ENCODE measurements around the gene ZNF717. TPM values are rescaled to one million over a fixed set of nuclear protein-coding genes. Genes with fewer than 3 reads are reported as not detected.
"Not testable (repeated sequence)": the region's sequence is repeated elsewhere in the genome, so short reads cannot be mapped to it uniquely, and the experiment has no call there.

Gene ZNF717
- total RNA-seq (10 to 100 TPM; 13.0 to 14.0 TPM), polyA plus RNA-seq (1 to 10 TPM; 7.3 to 7.9 TPM)

- CTCF ChIA-PET (ENCODE audit: partially characterized antibody); H3K27me3 Mint-ChIP-seq; H3K27me3 ChIP-seq (ENCODE audit: insufficient read depth, low read length); H3K36me3 ChIP-seq (ENCODE audit: insufficient read depth, low read length); intact Hi-C loops (cut with micrococcal nuclease); H3K9me3 ChIP-seq (ENCODE audit: control insufficient read depth in 1 of 2, low read length in 2 of 2); H3K4me1 ChIP-seq (ENCODE audit: insufficient read depth, low read length): not testable (repeated sequence)
- peaks cover 10 to 22% (median 16%) of the 10 kb centered on the region in 4 donors for H3K4me1 Mint-ChIP-seq
- H3K36me3 Mint-ChIP-seq = peaks cover 32 to 33% of the 10 kb centered on the region in 2 donors
- peak within 1 kb of the TSS; percentile 89 to 95 (median 90) for H3K4me3 Mint-ChIP-seq
- POLR2A ChIA-PET (ENCODE audit: partially characterized antibody) = interaction anchor here (0.6 to 1.1 kb wide), 2 partner anchors 51 to 350 kb away, joined by 3 to 5 read pairs; no protein-coding TSS in a partner anchor
- H3K27ac Mint-ChIP-seq = peak within 1 kb of the TSS; percentile 91 to 96 (median 93)
- Histone ChIP-seq H3K27ac (ENCODE audit: low read depth, low read length) (peak within 1 kb of the TSS; percentile 59), H3K4me3 (ENCODE audit: low read length in 2 of 2) (peak within 1 kb of the TSS; percentile 1 to 52)
- DNase-seq = peak; percentile 88 to 94 (median 92)
- peaks cover 0 to 26% (median 9%) of the 10 kb centered on the region in 8 donors for H3K9me3 Mint-ChIP-seq
These were observed at the start of gene ZNF717 for GRCh38 chr3:75785081-75785755. Gene ZNF717, minus strand, starts transcription at chr3:75785549. Its CDS starts 2,187 bp downstream, at chr3:75783362.

DNA sequence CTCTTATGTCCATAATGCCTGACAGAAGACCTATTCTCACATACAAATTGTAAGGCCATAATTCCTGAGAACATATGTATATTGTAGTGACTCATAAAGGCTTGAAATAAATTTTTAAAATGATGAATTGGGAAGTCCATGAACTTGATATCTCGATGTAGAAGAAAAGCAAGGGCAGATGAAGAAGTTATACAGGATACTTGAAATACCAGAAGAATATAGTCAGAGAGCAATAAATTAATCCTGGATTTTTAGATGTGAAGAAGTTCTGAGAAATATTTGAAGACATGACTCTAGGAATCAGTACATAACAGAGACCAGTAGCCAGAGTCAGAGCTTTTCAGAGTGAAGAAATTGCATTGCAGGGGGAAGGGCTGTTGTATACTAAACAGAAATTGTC lies 45.7 kb upstream of the ZNF717 start:
- intact Hi-C loops (cut with micrococcal nuclease); H3K27me3 Mint-ChIP-seq; CTCF ChIA-PET (ENCODE audit: partially characterized antibody): not testable (repeated sequence)

DNA sequence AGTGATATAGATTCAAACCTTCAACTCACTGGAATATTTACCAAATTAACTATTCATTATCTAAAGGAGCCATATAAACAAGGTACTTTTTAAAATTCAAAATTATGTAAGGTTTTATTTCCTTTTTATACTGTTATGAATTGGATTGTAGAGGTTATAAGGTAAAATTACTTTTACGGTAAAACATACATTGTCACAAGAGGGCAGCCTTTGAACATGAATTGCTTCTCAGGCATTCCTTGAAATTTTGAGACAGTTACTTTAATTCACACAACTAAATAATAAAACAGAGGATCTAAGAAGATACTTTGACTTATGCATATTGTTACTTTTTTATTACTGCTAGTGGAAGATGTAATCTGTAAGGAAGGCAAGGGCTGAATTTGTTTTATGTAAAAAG lies 32.7 kb upstream of the ZNF717 start:
- H3K27ac ChIP-seq (ENCODE audit: low read depth, low read length); H3K4me1 Mint-ChIP-seq; H3K27ac Mint-ChIP-seq; H3K36me3 ChIP-seq (ENCODE audit: insufficient read depth, low read length); H3K4me1 ChIP-seq (ENCODE audit: insufficient read depth, low read length); H3K9me3 Mint-ChIP-seq; intact Hi-C loops (cut with micrococcal nuclease); DNase-seq; H3K4me3 Mint-ChIP-seq; POLR2A ChIA-PET (ENCODE audit: partially characterized antibody); CTCF ChIA-PET (ENCODE audit: partially characterized antibody); H3K27me3 ChIP-seq (ENCODE audit: insufficient read depth, low read length); H3K9me3 ChIP-seq (ENCODE audit: control insufficient read depth in 1 of 2, low read length in 2 of 2); H3K27me3 Mint-ChIP-seq; H3K4me3 ChIP-seq (ENCODE audit: low read length in 2 of 2); H3K36me3 Mint-ChIP-seq: not testable (repeated sequence)

More for the DNA sequence above, 45.7 kb upstream of the ZNF717 start:
- H3K9me3 ChIP-seq (ENCODE audit: control insufficient read depth in 1 of 2, low read length in 2 of 2); H3K4me1 Mint-ChIP-seq; H3K36me3 ChIP-seq (ENCODE audit: insufficient read depth, low read length); H3K4me1 ChIP-seq (ENCODE audit: insufficient read depth, low read length); H3K27ac ChIP-seq (ENCODE audit: low read depth, low read length); H3K4me3 Mint-ChIP-seq; H3K4me3 ChIP-seq (ENCODE audit: low read length in 2 of 2); H3K36me3 Mint-ChIP-seq; POLR2A ChIA-PET (ENCODE audit: partially characterized antibody); H3K27me3 ChIP-seq (ENCODE audit: insufficient read depth, low read length); DNase-seq; H3K27ac Mint-ChIP-seq: not testable (repeated sequence)
- peaks cover 0 to 15% (median 11%) of the 10 kb centered on the region in 8 donors for H3K9me3 Mint-ChIP-seq

GRCh38 chr3:75816287-75817180 lies 31.2 kb upstream of the ZNF717 start:
- POLR2A ChIA-PET (ENCODE audit: partially characterized antibody); H3K27me3 ChIP-seq (ENCODE audit: insufficient read depth, low read length); H3K27ac ChIP-seq (ENCODE audit: low read depth, low read length); H3K4me1 Mint-ChIP-seq; H3K36me3 Mint-ChIP-seq; CTCF ChIA-PET (ENCODE audit: partially characterized antibody); intact Hi-C loops (cut with micrococcal nuclease); H3K4me3 Mint-ChIP-seq; H3K4me1 ChIP-seq (ENCODE audit: insufficient read depth, low read length); H3K9me3 ChIP-seq (ENCODE audit: control insufficient read depth in 1 of 2, low read length in 2 of 2); H3K27me3 Mint-ChIP-seq; H3K36me3 ChIP-seq (ENCODE audit: insufficient read depth, low read length); H3K9me3 Mint-ChIP-seq; H3K27ac Mint-ChIP-seq; H3K4me3 ChIP-seq (ENCODE audit: low read length in 2 of 2); DNase-seq: not testable (repeated sequence)

DNA sequence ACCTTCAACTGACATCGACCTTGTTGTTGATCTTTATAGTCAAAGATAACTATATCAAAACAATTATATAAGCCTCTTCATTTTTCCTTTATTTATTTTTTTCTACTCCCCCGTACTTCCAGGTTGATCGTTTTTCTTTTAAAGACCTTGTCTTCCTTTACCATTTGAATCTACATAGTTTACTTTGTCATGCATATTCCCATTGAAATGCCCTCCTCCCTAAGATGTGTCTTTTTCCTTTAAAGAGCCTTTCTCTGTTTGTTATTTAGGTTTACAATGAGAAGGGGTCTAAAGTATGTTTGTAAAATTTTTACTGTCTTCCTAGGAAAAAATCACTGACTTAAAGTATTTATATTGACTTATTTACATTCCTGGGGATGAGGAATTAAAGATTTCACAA lies 29.4 kb upstream of the ZNF717 start:
- no peaks in the 10 kb centered on the region for H3K4me1 Mint-ChIP-seq
- Histone ChIP-seq H3K4me1 (ENCODE audit: insufficient read depth, low read length) (no peaks in the 10 kb centered on the region), H3K27ac (ENCODE audit: low read depth, low read length) (no peak overlapping the region), H3K27me3 (ENCODE audit: insufficient read depth, low read length) (no peaks in the 10 kb centered on the region), H3K9me3 (ENCODE audit: control insufficient read depth in 1 of 2, low read length in 2 of 2) (no peaks in the 10 kb centered on the region), H3K36me3 (ENCODE audit: insufficient read depth, low read length) (no peaks in the 10 kb centered on the region), H3K4me3 (ENCODE audit: low read length in 2 of 2) (no peak overlapping the region)
- H3K9me3 Mint-ChIP-seq = peaks cover 0 to 7% (median 2%) of the 10 kb centered on the region in 8 donors
- no peaks in the 10 kb centered on the region for H3K36me3 Mint-ChIP-seq
- ChIA-PET CTCF (ENCODE audit: partially characterized antibody) (no interaction called here), POLR2A (ENCODE audit: partially characterized antibody) (no interaction called here)
- intact Hi-C loops (cut with micrococcal nuclease) = no loop called here
- no peak overlapping the region for H3K27ac Mint-ChIP-seq
- H3K27me3 Mint-ChIP-seq = no peaks in the 10 kb centered on the region
- no peak for DNase-seq
- H3K4me3 Mint-ChIP-seq = no peak overlapping the region

DNA sequence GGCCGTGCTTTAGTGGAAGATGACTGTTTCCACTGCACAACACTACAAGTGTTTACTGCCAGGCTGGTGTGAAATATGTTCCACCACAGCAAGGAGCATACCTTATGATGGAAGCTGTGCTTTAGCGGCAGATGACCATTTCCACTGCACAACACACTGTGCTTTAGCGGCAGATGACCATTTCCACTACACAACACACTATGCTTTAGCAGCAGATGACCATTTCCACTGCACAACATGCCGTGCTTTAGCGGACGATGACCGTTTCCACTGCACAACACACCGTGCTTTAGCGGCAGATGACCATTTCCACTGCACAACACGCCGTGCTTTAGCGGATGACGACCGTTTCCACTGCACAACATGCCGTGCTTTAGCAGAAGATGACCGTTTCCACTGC lies 2.8 kb downstream of the ZNF717 start:
- intact Hi-C loops (cut with micrococcal nuclease) = no loop called here
- H3K4me1 Mint-ChIP-seq = peaks cover 11 to 34% (median 18%) of the 10 kb centered on the region in 4 donors
- H3K27ac Mint-ChIP-seq = no peak overlapping the region
- Histone ChIP-seq H3K9me3 (ENCODE audit: control insufficient read depth in 1 of 2, low read length in 2 of 2) (no peaks in the 10 kb centered on the region), H3K36me3 (ENCODE audit: insufficient read depth, low read length) (peaks cover 4% of the 10 kb centered on the region), H3K4me3 (ENCODE audit: low read length in 2 of 2) (no peak overlapping the region), H3K27ac (ENCODE audit: low read depth, low read length) (no peak overlapping the region), H3K4me1 (ENCODE audit: insufficient read depth, low read length) (peaks cover 8% of the 10 kb centered on the region), H3K27me3 (ENCODE audit: insufficient read depth, low read length) (no peaks in the 10 kb centered on the region)
- peaks cover 52 to 59% of the 10 kb centered on the region in 2 donors for H3K36me3 Mint-ChIP-seq
- no peaks in the 10 kb centered on the region for H3K27me3 Mint-ChIP-seq
- peaks cover 4 to 35% (median 20%) of the 10 kb centered on the region in 8 donors for H3K9me3 Mint-ChIP-seq
- H3K4me3 Mint-ChIP-seq = peak overlapping the region in 1 of 8 donors; percentile 61
- no peak for DNase-seq
- ChIA-PET CTCF (ENCODE audit: partially characterized antibody) (no interaction called here), POLR2A (ENCODE audit: partially characterized antibody) (no interaction called here)

GRCh38 chr3:75781079-75781745 lies 4.1 kb downstream of the ZNF717 start:
- H3K4me1 ChIP-seq (ENCODE audit: insufficient read depth, low read length) = peaks cover 8% of the 10 kb centered on the region
- Mint-ChIP-seq H3K27me3 (no peaks in the 10 kb centered on the region), H3K9me3 (peaks cover 4 to 44% (median 30%) of the 10 kb centered on the region in 8 donors), H3K27ac (peak overlapping the region in 1 of 7 donors; percentile 26), H3K4me3 (no peak overlapping the region), H3K36me3 (peaks cover 62 to 69% of the 10 kb centered on the region in 2 donors), H3K4me1 (peaks cover 11 to 34% (median 18%) of the 10 kb centered on the region in 4 donors)
- H3K27me3 ChIP-seq (ENCODE audit: insufficient read depth, low read length) = no peaks in the 10 kb centered on the region
- H3K4me3 ChIP-seq (ENCODE audit: low read length in 2 of 2) = no peak overlapping the region
- H3K9me3 ChIP-seq (ENCODE audit: control insufficient read depth in 1 of 2, low read length in 2 of 2) = no peaks in the 10 kb centered on the region
- ChIA-PET POLR2A (ENCODE audit: partially characterized antibody) (no interaction called here), CTCF (ENCODE audit: partially characterized antibody) (no interaction called here)
- no peak overlapping the region for H3K27ac ChIP-seq (ENCODE audit: low read depth, low read length)
- H3K36me3 ChIP-seq (ENCODE audit: insufficient read depth, low read length) = peaks cover 4% of the 10 kb centered on the region
- intact Hi-C loops (cut with micrococcal nuclease) = no loop called here
- DNase-seq = peak in 1 of 5 donors; percentile 4
